LNCaP clone FGC (cell line): ENCODE measurements around the gene GALNT18.

Experiments used
- DNase-seq: peaks from one replicate; pipeline ENCODE4 v3.0.0-alpha.2; 2011; ENCODE audit warnings: low read depth
- H3K4me3 ChIP-seq: 2 replicates; pipeline ENCODE4 v1.5.1; 2011; ENCODE audit warnings: mild to moderate bottlenecking, low read depth, low read length, control low read depth
- TF ChIP-seq, protein P1 (sequence below): IDR thresholded peaks from 2 replicates; pipeline ENCODE4 v1.5.1; 2012; ENCODE audit warnings: mild to moderate bottlenecking; ENCODE audit not compliant: control insufficient read depth, insufficient read depth; ENCODE audit errors: extremely low read depth

GALNT18 gene

DNA sequence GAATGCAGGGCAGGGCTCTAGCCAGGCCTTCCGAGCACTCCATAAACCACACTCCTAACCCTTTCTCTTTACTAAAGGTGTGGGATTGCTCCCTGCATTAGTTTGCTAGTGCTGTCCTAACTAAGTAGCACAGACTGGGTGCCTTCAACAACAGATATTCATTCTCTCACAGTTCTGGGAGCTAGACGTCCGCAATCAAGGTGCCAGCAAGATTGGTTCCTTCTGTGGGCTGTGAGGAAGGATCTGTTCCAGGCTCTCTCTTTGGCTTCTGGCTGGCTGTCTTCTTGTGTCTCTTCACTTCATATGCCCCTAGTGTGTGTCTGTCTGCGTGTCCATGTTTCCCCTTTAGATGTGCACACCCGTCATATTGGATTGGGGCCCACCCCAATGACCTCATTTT, 59.8 kb downstream of the GALNT18 start:
- H3K4me3 ChIP-seq, result no peak overlapping the region
- no peak for DNase-seq
- TF ChIP-seq, protein P1, sequence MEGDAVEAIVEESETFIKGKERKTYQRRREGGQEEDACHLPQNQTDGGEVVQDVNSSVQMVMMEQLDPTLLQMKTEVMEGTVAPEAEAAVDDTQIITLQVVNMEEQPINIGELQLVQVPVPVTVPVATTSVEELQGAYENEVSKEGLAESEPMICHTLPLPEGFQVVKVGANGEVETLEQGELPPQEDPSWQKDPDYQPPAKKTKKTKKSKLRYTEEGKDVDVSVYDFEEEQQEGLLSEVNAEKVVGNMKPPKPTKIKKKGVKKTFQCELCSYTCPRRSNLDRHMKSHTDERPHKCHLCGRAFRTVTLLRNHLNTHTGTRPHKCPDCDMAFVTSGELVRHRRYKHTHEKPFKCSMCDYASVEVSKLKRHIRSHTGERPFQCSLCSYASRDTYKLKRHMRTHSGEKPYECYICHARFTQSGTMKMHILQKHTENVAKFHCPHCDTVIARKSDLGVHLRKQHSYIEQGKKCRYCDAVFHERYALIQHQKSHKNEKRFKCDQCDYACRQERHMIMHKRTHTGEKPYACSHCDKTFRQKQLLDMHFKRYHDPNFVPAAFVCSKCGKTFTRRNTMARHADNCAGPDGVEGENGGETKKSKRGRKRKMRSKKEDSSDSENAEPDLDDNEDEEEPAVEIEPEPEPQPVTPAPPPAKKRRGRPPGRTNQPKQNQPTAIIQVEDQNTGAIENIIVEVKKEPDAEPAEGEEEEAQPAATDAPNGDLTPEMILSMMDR, result no peak

- no peak overlapping the region for H3K4me3 ChIP-seq
- TF ChIP-seq, protein P1, result no peak
- no peak for DNase-seq
These were observed 63.0 kb downstream of the GALNT18 start for GRCh38 chr11:11558826-11559225.

GRCh38 chr11:11558396-11558795, 63.4 kb downstream of the GALNT18 start:
- TF ChIP-seq, protein P1, result no peak

DNA sequence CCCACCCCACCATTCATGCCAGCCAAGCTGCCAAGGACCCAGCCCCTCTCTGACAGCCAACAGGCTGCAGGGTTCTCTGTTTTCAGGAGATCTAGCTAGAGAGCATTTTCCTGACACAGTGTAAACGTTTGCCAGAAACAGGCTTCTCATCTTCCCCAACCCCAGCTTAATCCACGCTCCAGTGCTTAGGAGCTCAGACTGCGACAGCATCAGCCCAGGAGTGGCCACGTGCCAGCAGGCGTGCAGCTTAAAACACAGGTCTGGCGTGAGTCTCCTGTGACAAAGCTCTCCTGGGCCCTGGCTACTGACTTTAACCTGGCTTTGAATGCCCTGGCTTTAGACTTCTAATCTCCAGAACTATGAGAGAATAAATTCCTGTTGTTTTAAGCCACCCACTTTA, 66.6 kb downstream of the GALNT18 start:
- TF ChIP-seq, protein P1, result no peak
- DNase-seq, result no peak

More at GRCh38 chr11:11558396-11558795, 63.4 kb downstream of the GALNT18 start:
- no peak overlapping the region for H3K4me3 ChIP-seq
- no peak for DNase-seq

DNA sequence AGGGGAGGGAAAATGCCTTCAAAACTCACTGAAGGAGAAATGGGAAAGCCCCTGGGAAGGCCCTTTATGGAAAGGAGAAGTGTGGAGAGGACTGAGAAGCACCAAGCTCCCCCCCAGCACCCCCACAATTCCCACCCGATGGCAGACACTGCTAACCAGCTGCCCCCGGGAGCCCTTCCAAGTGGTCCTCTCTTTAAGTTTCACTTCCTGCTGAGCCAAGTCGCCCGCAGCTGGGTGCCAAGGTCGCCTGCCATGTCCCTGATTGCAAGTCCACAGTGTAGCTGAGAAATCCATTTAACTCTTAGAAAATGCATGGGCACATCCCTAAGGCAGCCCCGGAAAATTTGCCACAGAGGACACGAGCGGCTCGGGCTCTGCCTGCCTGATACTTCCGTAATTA, 68.2 kb downstream of the GALNT18 start:
- no peak for DNase-seq
- no peak overlapping the region for H3K4me3 ChIP-seq
- TF ChIP-seq, protein P1, result no peak

More for the DNA sequence above, 66.6 kb downstream of the GALNT18 start:
- no peak overlapping the region for H3K4me3 ChIP-seq

DNA sequence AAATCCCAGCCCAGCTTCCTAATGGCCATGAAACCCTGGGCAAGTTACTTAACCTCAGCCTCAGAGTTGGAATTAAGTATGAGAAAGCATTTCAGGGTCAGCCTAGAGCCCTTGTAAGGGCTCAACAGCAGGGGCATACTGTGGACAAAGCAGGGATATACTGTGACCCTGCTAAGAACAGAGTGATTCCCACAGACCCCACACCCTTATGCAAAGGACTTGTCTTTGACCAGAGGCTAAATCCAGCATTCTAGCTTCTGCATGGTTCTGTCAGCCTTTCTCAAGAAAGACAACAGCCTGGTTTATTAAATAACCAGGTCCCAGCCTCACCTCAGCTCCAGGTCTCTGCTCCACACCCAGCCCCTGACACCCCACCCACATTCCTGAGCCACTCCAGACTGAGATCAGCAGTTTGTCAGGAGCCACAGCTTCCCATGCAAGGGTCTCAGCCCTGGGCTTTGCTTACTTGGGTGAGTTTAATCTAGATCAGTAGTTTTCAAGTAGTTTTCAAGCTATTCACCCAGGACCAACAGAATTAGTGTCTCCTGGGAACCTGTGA, 69.2 kb downstream of the GALNT18 start:
- DNase-seq, result no peak
- no peak overlapping the region for H3K4me3 ChIP-seq
- TF ChIP-seq, protein P1, result no peak

DNA sequence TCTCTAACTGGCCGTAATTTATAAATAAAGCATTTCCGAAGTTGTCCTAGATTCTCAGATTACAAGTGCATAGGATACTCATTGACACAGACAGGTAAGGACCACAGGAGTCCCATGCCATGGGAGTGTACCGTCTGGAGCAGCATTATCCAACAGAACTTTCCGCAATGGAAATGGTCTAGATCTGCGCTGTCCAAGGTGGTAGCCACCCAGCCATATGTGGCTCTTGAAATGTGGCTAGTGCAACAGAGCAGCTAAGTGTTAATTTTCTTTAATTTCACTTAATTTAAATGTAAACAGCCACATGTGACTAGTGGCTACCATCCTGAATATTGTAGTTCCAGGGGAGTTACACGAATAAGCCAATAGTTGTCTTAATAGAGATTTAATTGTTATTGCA, 71.3 kb downstream of the GALNT18 start:
- TF ChIP-seq, protein P1, result no peak
- no peak for DNase-seq
- H3K4me3 ChIP-seq, result no peak overlapping the region
